ENCODE data around the gene ACLY. TPM values are rescaled to one million over a fixed set of nuclear protein-coding genes. Genes with fewer than 3 reads are reported as not detected.

ACLY gene
- total and polyA plus RNA-seq, 2 experiments from 2014 or later = 101 to 157 TPM

DNA sequence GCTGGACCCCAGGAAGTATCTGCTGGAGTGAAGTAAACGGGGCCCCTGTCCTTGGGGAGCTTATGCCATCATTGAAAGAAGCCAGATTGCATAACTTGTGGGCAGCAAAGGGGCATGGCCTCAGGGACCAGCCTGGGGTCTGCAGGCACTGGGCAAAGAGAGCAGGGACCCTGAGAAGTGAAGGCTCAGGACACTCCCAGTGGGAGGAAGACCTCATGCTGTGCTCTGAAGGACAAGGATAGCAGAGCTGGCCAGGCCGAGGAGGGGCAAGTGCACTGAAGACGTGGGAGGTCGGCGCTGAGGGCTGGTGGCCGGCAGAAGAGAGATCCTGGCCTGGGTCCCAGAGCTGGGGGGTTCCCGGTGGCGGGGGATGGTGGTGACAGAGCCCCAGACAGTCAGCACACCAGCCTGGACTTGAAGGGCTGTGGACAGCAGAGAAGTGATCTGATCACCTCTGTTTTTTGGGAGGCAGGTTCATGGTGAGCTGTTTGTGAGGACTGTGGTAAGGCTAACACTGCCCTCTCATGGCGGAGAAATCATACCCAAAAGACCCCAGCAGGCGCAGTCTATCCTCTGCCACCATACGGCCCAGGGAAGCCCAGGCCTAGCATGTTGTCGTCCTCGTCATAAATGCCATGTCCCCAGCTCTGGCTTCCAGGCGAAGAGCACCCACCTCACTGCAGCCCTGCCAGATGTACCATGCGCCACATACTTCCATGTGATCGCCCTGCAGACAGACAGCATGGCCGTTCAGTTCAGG lies 40.8 kb upstream of the ACLY start:
- H3K79me2 ChIP-seq = no peaks in the 10 kb centered on the region
- H3K4me3 ChIP-seq = no peak overlapping the region
- DNase-seq (ENCODE audit: low spot score) = peak; percentile 50
- no peaks in the 10 kb centered on the region for H3K9me3 ChIP-seq (ENCODE audit: low read depth)
- no peaks in the 10 kb centered on the region for H3K36me3 ChIP-seq (replicated peaks; ENCODE audit: insufficient read depth, low read depth)
- H3K4me1 ChIP-seq (ENCODE audit: insufficient read depth) = peaks cover 3% of the 10 kb centered on the region
- 47% methylated on average over 17 of the region's 17 CpGs for WGBS (ENCODE audit: low lambda C conversion rate, missing lambda C conversion rate)
- no peaks in the 10 kb centered on the region for H3K27me3 ChIP-seq
- no peaks in the 10 kb centered on the region for H3K9me2 ChIP-seq (replicated peaks; ENCODE audit: insufficient read depth)
- H3K27ac ChIP-seq = no peak overlapping the region
- no peak overlapping the region for H2AFZ ChIP-seq
- H3K4me2 ChIP-seq = no peak overlapping the region
- TF ChIP-seq EZH2 (IDR thresholded peaks at IDR 0.05; ENCODE audit: borderline replicate concordance) = no peak
- TF ChIP-seq, protein P1, sequence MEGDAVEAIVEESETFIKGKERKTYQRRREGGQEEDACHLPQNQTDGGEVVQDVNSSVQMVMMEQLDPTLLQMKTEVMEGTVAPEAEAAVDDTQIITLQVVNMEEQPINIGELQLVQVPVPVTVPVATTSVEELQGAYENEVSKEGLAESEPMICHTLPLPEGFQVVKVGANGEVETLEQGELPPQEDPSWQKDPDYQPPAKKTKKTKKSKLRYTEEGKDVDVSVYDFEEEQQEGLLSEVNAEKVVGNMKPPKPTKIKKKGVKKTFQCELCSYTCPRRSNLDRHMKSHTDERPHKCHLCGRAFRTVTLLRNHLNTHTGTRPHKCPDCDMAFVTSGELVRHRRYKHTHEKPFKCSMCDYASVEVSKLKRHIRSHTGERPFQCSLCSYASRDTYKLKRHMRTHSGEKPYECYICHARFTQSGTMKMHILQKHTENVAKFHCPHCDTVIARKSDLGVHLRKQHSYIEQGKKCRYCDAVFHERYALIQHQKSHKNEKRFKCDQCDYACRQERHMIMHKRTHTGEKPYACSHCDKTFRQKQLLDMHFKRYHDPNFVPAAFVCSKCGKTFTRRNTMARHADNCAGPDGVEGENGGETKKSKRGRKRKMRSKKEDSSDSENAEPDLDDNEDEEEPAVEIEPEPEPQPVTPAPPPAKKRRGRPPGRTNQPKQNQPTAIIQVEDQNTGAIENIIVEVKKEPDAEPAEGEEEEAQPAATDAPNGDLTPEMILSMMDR (IDR thresholded peaks at IDR 0.05; ENCODE audit: poor library complexity) = peak; percentile 46
- H4K20me1 ChIP-seq (ENCODE audit: insufficient read depth, poor library complexity, severe bottlenecking) = no peaks in the 10 kb centered on the region

DNA sequence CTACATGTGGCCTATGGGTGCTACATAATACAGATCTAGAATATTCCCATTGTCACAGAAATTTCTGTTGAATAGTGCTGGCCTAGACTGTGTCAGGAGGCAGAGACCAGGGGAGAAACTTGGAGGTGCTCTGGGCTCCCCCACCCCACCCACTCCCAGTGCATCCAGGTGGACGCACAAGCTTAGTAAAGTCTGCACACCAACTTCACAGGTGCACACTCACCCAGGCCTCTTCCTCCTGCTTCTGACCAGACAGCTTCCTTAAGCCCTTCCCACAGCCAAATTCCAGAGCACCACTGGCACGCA lies 40.2 kb upstream of the ACLY start:
- WGBS (ENCODE audit: low lambda C conversion rate, missing lambda C conversion rate) = 58% methylated on average over 2 of the region's 2 CpGs

DNA sequence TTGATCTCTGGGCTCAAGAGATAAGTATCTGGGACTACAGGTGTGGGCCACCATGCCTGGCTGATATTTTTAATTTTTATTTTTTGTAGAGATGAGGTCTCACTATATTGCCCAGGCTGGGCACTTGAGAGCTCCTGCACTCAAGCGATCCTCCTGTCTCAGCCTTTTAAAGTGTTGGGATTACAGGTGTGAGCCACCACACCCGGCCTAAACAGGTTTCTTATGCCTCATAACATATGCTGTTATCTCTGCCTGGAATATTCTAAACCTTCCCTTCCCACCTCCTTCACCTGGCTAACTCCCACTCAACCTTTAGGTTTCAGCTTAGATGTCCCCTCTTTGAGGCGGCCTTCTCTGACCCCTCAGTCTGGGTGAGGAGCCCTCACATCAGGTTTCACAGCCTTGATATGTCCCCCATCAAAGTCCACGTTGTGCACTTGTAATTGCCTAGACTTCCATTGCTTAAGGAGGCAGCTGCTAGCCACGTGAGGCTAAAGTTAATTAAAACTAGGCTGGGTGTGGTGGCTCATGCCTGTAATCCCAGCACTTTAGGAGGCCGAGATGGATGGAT lies 39.2 kb upstream of the ACLY start:
- peak overlapping the region; percentile 23 for H2AFZ ChIP-seq
- no peaks in the 10 kb centered on the region for H3K9me2 ChIP-seq (replicated peaks; ENCODE audit: insufficient read depth)
- no peaks in the 10 kb centered on the region for H3K9me3 ChIP-seq (ENCODE audit: low read depth)
- no peaks in the 10 kb centered on the region for H4K20me1 ChIP-seq (ENCODE audit: insufficient read depth, poor library complexity, severe bottlenecking)
- H3K27me3 ChIP-seq = no peaks in the 10 kb centered on the region
- no peak for DNase-seq (ENCODE audit: low spot score)
- peak overlapping the region; percentile 66 for H3K27ac ChIP-seq
- no peak overlapping the region for H3K4me2 ChIP-seq
- no peaks in the 10 kb centered on the region for H3K36me3 ChIP-seq (replicated peaks; ENCODE audit: insufficient read depth, low read depth)
- H3K79me2 ChIP-seq = no peaks in the 10 kb centered on the region
- TF ChIP-seq, protein P1 (IDR thresholded peaks at IDR 0.05; ENCODE audit: poor library complexity) = no peak
- TF ChIP-seq EZH2 (IDR thresholded peaks at IDR 0.05; ENCODE audit: borderline replicate concordance) = no peak
- TF ChIP-seq EZH2phosphoT487 (IDR thresholded peaks at IDR 0.05; ENCODE audit: low read depth, severe bottlenecking, unreplicated experiment) = no peak
- H3K4me3 ChIP-seq = no peak overlapping the region
- H3K4me1 ChIP-seq (ENCODE audit: insufficient read depth) = peaks cover 3% of the 10 kb centered on the region
- WGBS (ENCODE audit: low lambda C conversion rate, missing lambda C conversion rate) = 87% methylated on average over 6 of the region's 6 CpGs

More for the DNA sequence above, 40.2 kb upstream of the ACLY start:
- no peak overlapping the region for H3K4me3 ChIP-seq
- no peak overlapping the region for H3K4me2 ChIP-seq
- no peaks in the 10 kb centered on the region for H3K36me3 ChIP-seq (replicated peaks; ENCODE audit: insufficient read depth, low read depth)
- no peaks in the 10 kb centered on the region for H3K9me3 ChIP-seq (ENCODE audit: low read depth)
- TF ChIP-seq, protein P1 (IDR thresholded peaks at IDR 0.05; ENCODE audit: poor library complexity) = no peak
- TF ChIP-seq EZH2phosphoT487 (IDR thresholded peaks at IDR 0.05; ENCODE audit: low read depth, severe bottlenecking, unreplicated experiment) (no peak), EZH2 (IDR thresholded peaks at IDR 0.05; ENCODE audit: borderline replicate concordance) (no peak)
- H3K27ac ChIP-seq = no peak overlapping the region
- no peaks in the 10 kb centered on the region for H4K20me1 ChIP-seq (ENCODE audit: insufficient read depth, poor library complexity, severe bottlenecking)
- no peak overlapping the region for H2AFZ ChIP-seq
- DNase-seq (ENCODE audit: low spot score) = no peak
- peaks cover 3% of the 10 kb centered on the region for H3K4me1 ChIP-seq (ENCODE audit: insufficient read depth)
- H3K79me2 ChIP-seq = no peaks in the 10 kb centered on the region
- no peaks in the 10 kb centered on the region for H3K27me3 ChIP-seq
- no peaks in the 10 kb centered on the region for H3K9me2 ChIP-seq (replicated peaks; ENCODE audit: insufficient read depth)
